DOHH2 (cell line): ENCODE data around the gene DAAM2.

Experiments
- H3F3A ChIP-seq: fragments of 200-600 bp; sonication (generic), shearing (Covaris generic); 2 replicates; pipeline ENCODE4 v1.6.0; 2016; ENCODE audit warnings: antibody characterized with exemption, mild to moderate bottlenecking; ENCODE audit not compliant: control insufficient read depth, insufficient read depth
- H3K27ac ChIP-seq: fragments of 200-600 bp; sonication (generic); 2 replicates; pipeline ENCODE4 v1.5.1; 2014; ENCODE audit warnings: low read depth, mild to moderate bottlenecking, low read length, moderate library complexity
- H3K27me3 ChIP-seq: fragments of 200-600 bp; sonication (generic); 2 replicates; pipeline ENCODE4 v1.6.1; 2014; ENCODE audit warnings: mild to moderate bottlenecking, low read length, mixed read lengths; ENCODE audit not compliant: control insufficient read depth
- H3K36me3 ChIP-seq: fragments of 200-600 bp; sonication (generic); 2 replicates; pipeline ENCODE4 v1.6.1; 2014; ENCODE audit warnings: mild to moderate bottlenecking, low read length, moderate library complexity, mixed read lengths; ENCODE audit not compliant: control insufficient read depth
- H3K4me1 ChIP-seq: fragments of 200-600 bp; sonication (generic); 2 replicates; pipeline ENCODE4 v1.6.1; 2014; ENCODE audit warnings: mild to moderate bottlenecking, low read length, mixed read lengths; ENCODE audit not compliant: control insufficient read depth
- H3K4me2 ChIP-seq: fragments of 200-600 bp; sonication (generic); 2 replicates; pipeline ENCODE4 v1.6.0; 2014; ENCODE audit warnings: mild to moderate bottlenecking, low read length, moderate library complexity
- H3K4me3 ChIP-seq: fragments of 200-600 bp; sonication (generic); 2 replicates; pipeline ENCODE4 v1.5.1; 2014; ENCODE audit warnings: mild to moderate bottlenecking, low read length, mixed read lengths
- H3K79me2 ChIP-seq: fragments of 200-600 bp; sonication (generic); 2 replicates; pipeline ENCODE4 v1.6.1; 2014; ENCODE audit warnings: mild to moderate bottlenecking, low read length, mixed read lengths; ENCODE audit not compliant: control insufficient read depth
- H3K9me2 ChIP-seq: fragments of 200-600 bp; sonication (generic); replicated peaks from 2 replicates; pipeline ENCODE4 v1.6.1; 2014; ENCODE audit warnings: mild to moderate bottlenecking, low read length, mixed read lengths; ENCODE audit not compliant: control insufficient read depth
- H3K9me3 ChIP-seq: fragments of 200-600 bp; sonication (generic); 2 replicates; pipeline ENCODE4 v1.6.1; 2014; ENCODE audit warnings: antibody characterized with exemption, low read length, mixed read lengths; ENCODE audit not compliant: control insufficient read depth, insufficient read depth
- H4K20me1 ChIP-seq: fragments of 200-600 bp; sonication (generic); 2 replicates; pipeline ENCODE4 v1.6.0; 2014; ENCODE audit warnings: low read depth, mild to moderate bottlenecking, antibody characterized with exemption, low read length, moderate library complexity; ENCODE audit not compliant: control insufficient read depth, insufficient read depth
- EZH2phosphoT487 ChIP-seq: fragments of 200-600 bp; sonication (generic); IDR thresholded peaks from 2 replicates; pipeline ENCODE4 v1.6.1; 2017; ENCODE audit warnings: borderline replicate concordance, mild to moderate bottlenecking, antibody characterized with exemption, low read length, moderate library complexity, mixed read lengths
- TF ChIP-seq, protein P1 (sequence below): fragments of 200-600 bp; sonication (generic); IDR thresholded peaks from one replicate; pipeline ENCODE4 v1.5.1; 2014; ENCODE audit warnings: antibody characterized with exemption, mild to moderate bottlenecking, low read depth, low read length; ENCODE audit not compliant: poor library complexity, severe bottlenecking

Gene DAAM2

DNA sequence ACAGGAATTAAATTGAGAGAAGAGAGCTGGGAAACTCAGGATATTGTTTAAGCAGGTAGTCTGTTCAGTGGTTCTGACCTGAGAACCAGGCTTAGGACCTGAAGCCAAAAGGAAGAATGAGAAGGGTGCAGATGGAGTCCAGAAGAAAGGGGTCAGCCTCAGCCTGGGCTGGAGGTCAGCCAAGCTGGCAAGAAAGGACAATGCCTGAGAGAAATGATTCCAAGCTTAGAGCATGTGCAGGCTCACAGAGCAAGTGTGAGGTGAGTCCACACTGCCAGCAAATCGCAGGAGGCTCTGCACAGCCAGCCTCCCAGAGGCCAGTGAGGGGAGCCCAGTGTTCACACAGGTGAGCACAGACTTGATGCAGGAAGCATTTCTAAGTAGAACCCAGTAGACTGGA, 47.3 kb downstream of the DAAM2 start:
- Histone ChIP-seq H3K27ac (no peak overlapping the region), H3K9me2 (no peaks in the 10 kb centered on the region; the same call in 1 of the 2 replicates), H3K79me2 (no peaks in the 10 kb centered on the region), H3K4me3 (no peak overlapping the region), H3K4me1 (no peaks in the 10 kb centered on the region), H4K20me1 (no peaks in the 10 kb centered on the region), H3K9me3 (no peaks in the 10 kb centered on the region), H3K36me3 (no peaks in the 10 kb centered on the region), H3F3A (no peaks in the 10 kb centered on the region), H3K4me2 (no peak overlapping the region), H3K27me3 (no peaks in the 10 kb centered on the region)
- TF ChIP-seq, protein P1, sequence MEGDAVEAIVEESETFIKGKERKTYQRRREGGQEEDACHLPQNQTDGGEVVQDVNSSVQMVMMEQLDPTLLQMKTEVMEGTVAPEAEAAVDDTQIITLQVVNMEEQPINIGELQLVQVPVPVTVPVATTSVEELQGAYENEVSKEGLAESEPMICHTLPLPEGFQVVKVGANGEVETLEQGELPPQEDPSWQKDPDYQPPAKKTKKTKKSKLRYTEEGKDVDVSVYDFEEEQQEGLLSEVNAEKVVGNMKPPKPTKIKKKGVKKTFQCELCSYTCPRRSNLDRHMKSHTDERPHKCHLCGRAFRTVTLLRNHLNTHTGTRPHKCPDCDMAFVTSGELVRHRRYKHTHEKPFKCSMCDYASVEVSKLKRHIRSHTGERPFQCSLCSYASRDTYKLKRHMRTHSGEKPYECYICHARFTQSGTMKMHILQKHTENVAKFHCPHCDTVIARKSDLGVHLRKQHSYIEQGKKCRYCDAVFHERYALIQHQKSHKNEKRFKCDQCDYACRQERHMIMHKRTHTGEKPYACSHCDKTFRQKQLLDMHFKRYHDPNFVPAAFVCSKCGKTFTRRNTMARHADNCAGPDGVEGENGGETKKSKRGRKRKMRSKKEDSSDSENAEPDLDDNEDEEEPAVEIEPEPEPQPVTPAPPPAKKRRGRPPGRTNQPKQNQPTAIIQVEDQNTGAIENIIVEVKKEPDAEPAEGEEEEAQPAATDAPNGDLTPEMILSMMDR = no peak
- TF ChIP-seq EZH2phosphoT487 = no peak

DNA sequence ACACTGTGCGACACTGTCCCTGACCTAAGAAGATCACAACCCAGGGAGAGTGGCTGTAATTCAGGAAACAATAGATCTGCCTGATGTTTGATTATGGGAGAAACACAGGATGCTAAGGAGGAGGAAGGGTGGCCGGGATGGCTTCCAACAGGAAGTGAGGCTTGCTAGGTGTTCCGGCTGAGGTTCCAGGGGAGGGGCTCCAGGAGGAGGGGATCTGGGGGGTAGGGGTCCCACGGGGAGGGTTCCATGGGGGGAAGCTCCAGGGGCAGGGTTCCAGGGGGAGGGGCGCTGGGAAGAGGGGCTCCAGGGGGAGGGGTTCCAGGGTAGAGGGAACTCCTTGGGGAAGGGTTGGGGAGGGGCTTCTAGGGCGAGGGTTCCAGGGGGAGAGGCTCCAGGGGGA, 48.6 kb downstream of the DAAM2 start:
- Histone ChIP-seq H3K9me2 (no peaks in the 10 kb centered on the region; the same call in 1 of the 2 replicates), H3K79me2 (no peaks in the 10 kb centered on the region), H4K20me1 (no peaks in the 10 kb centered on the region), H3K36me3 (no peaks in the 10 kb centered on the region), H3K9me3 (no peaks in the 10 kb centered on the region), H3K4me1 (no peaks in the 10 kb centered on the region), H3K4me3 (no peak overlapping the region), H3F3A (no peaks in the 10 kb centered on the region), H3K4me2 (no peak overlapping the region), H3K27me3 (no peaks in the 10 kb centered on the region), H3K27ac (no peak overlapping the region)
- TF ChIP-seq, protein P1 = no peak

DNA sequence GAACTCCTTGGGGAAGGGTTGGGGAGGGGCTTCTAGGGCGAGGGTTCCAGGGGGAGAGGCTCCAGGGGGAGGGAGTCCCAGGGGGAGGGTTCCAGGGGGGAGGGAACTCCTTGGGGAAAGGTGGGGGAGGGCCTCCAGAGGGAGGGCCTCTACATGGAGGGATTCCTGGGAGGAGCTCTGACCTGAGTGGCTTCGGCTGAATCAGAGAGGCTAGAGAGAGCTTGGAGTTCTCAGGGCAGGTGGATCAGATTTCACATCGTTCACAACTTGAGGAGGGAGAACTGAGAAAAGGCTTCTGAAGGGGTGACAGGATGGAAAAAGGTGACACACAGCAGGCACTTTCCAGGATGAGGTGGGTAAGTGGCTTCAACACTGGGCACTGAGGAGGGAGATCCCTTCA, 49.1 kb downstream of the DAAM2 start:
- H3K4me1 ChIP-seq = no peaks in the 10 kb centered on the region
- H3K9me3 ChIP-seq = no peaks in the 10 kb centered on the region
- no peaks in the 10 kb centered on the region for H3K36me3 ChIP-seq
- H3K9me2 ChIP-seq = no peaks in the 10 kb centered on the region; the same call in 1 of the 2 replicates
- H3K4me2 ChIP-seq = no peak overlapping the region
- no peak for TF ChIP-seq EZH2phosphoT487
- TF ChIP-seq, protein P1 = no peak
- H3K27ac ChIP-seq = no peak overlapping the region
- no peak overlapping the region for H3K4me3 ChIP-seq
- no peaks in the 10 kb centered on the region for H3K79me2 ChIP-seq
- H4K20me1 ChIP-seq = no peaks in the 10 kb centered on the region
- H3F3A ChIP-seq = no peaks in the 10 kb centered on the region
- H3K27me3 ChIP-seq = no peaks in the 10 kb centered on the region

DNA sequence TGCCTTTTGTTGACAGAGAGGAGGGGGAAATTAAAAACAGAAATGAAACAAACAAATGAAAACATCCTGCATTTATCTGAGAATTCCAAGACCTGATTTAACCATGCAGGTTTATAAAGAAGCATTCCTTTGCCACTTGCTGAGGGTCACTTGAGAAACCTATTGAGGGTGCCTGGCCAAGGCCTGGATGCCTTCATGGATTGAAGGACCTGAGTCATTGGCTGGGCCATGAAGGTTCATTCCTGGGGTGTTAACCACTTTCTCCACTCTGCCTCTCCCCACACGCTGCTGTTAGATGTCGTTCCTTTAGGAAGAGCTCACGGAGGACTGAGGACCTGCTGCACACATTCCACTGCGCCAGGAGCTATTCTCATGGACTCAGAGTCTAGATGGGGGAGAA, 49.7 kb downstream of the DAAM2 start:
- H3K4me1 ChIP-seq = no peaks in the 10 kb centered on the region
- TF ChIP-seq, protein P1 = no peak
- TF ChIP-seq EZH2phosphoT487 = no peak
- no peaks in the 10 kb centered on the region for H3K79me2 ChIP-seq
- H3K9me3 ChIP-seq = no peaks in the 10 kb centered on the region
- H3K4me2 ChIP-seq = no peak overlapping the region
- H3K27me3 ChIP-seq = no peaks in the 10 kb centered on the region
- H3K9me2 ChIP-seq = no peaks in the 10 kb centered on the region
- H3F3A ChIP-seq = no peaks in the 10 kb centered on the region
- no peaks in the 10 kb centered on the region for H3K36me3 ChIP-seq
- no peak overlapping the region for H3K27ac ChIP-seq
- H4K20me1 ChIP-seq = no peaks in the 10 kb centered on the region
- H3K4me3 ChIP-seq = no peak overlapping the region
